ENCODE data around the gene CACNB4. TPM values are rescaled to one million over a fixed set of nuclear protein-coding genes. Genes with fewer than 3 reads are reported as not detected.

Gene CACNB4
- total RNA-seq, 1 experiment from 2014 or later = 1.00 TPM

DNA sequence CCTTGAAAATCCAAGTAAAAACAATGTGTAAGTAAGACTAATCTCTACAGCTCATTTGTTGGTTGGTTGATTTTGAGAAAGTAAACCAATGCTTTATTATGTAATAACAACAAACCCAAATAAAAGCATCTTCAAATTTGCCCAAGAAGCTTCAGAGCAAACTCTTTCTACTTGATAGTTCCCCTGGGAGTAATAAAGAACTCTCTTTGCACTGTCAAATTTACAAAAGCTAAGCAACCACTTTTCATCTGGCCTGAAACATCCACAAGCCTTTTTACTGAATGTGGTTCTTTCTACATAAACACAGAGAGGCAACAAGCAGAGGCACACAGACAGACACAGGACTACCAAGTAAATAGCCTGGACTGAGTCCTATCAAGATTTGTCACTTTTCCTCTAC lies 28.8 kb upstream of the CACNB4 start:
- 0 out of 2 replicates have a peak, but pooled peaks cover 7% of the 10 kb centered on the region for H3K4me1 ChIP-seq
- no peaks in the 10 kb centered on the region for H3K36me3 ChIP-seq (ENCODE audit: control insufficient read depth, insufficient read depth, low read length)
- Mint-ChIP-seq H3K36me3 (ENCODE audit: insufficient read depth, unreplicated experiment) (no peaks in the 10 kb centered on the region), H3K9me3 (ENCODE audit: unreplicated experiment) (no peaks in the 10 kb centered on the region), H3K27me3 (ENCODE audit: insufficient read depth, unreplicated experiment) (no peaks in the 10 kb centered on the region), H3K4me3 (ENCODE audit: unreplicated experiment) (no peak overlapping the region), H3K4me1 (ENCODE audit: low read depth, unreplicated experiment) (no peaks in the 10 kb centered on the region), H3K27ac (ENCODE audit: unreplicated experiment) (no peak overlapping the region)
- no peak overlapping the region for H3K4me3 ChIP-seq (ENCODE audit: low read depth, low read length)
- DNase-seq = no peak
- no peaks in the 10 kb centered on the region for H3K27me3 ChIP-seq (replicated peaks; ENCODE audit: control insufficient read depth, insufficient read depth, low read length)
- no TSS peak for BruUV-seq (replicated peaks)
- CTCF ChIA-PET = no interaction called here
- no peak for TF ChIP-seq CTCF (IDR thresholded peaks at IDR 0.05; ENCODE audit: insufficient read depth in 1 of 2, low read depth in 1 of 2, low read length in 1 of 2, severe bottlenecking in 1 of 2, unreplicated experiment in 1 of 2)
- POLR2A ChIA-PET = no interaction called here
- intact Hi-C loops (cut with micrococcal nuclease; ENCODE audit: unreplicated experiment) = no loop called here
- no peaks in the 10 kb centered on the region for H3K9me3 ChIP-seq

- POLR2A ChIA-PET = no interaction called here
- H3K27me3 Mint-ChIP-seq (ENCODE audit: insufficient read depth, unreplicated experiment) = no peaks in the 10 kb centered on the region
- no peaks in the 10 kb centered on the region for H3K9me3 Mint-ChIP-seq (ENCODE audit: unreplicated experiment)
- Histone ChIP-seq H3K4me1 (no peaks in the 10 kb centered on the region), H3K4me3 (ENCODE audit: low read depth, low read length) (no peak overlapping the region), H3K36me3 (ENCODE audit: control insufficient read depth, insufficient read depth, low read length) (no peaks in the 10 kb centered on the region), H3K9me3 (no peaks in the 10 kb centered on the region), H3K27me3 (replicated peaks; ENCODE audit: control insufficient read depth, insufficient read depth, low read length) (no peaks in the 10 kb centered on the region)
- H3K4me3 Mint-ChIP-seq (ENCODE audit: unreplicated experiment) = no peak overlapping the region
- no peak overlapping the region for H3K27ac Mint-ChIP-seq (ENCODE audit: unreplicated experiment)
- H3K36me3 Mint-ChIP-seq (ENCODE audit: insufficient read depth, unreplicated experiment) = no peaks in the 10 kb centered on the region
- intact Hi-C loops (cut with micrococcal nuclease; ENCODE audit: unreplicated experiment) = no loop called here
- peak; percentile 19 to 44 for DNase-seq
- no peaks in the 10 kb centered on the region for H3K4me1 Mint-ChIP-seq (ENCODE audit: low read depth, unreplicated experiment)
- CTCF ChIA-PET = no interaction called here
- TF ChIP-seq CTCF (IDR thresholded peaks at IDR 0.05; ENCODE audit: insufficient read depth in 1 of 2, low read depth in 1 of 2, low read length in 1 of 2, severe bottlenecking in 1 of 2, unreplicated experiment in 1 of 2) = no peak
- BruUV-seq (replicated peaks) = no TSS peak
These were observed 27.8 kb upstream of the CACNB4 start for GRCh38 chr2:152126664-152127063.

DNA sequence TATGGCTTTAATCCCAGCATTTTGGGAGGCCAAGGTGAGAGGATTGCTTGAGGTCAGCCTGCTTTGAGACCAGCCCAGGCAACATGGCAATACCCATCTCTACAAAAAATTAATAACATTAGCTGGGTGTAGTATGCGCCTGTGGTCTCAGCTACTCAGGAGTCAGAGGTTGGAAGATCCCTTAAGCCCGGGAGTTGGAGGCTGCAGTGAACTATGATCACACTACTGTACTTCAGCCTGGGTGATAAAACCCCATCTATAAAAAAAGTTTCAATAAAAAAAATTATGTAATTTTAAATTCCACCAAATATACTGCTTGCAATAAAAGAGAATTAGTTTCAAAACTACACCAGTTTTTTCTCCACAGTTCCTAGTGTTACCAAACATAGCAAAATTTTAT lies 23.3 kb upstream of the CACNB4 start:
- intact Hi-C loops (cut with micrococcal nuclease; ENCODE audit: unreplicated experiment) = no loop called here
- BruUV-seq (replicated peaks) = no TSS peak
- POLR2A ChIA-PET = no interaction called here
- Mint-ChIP-seq H3K4me3 (ENCODE audit: unreplicated experiment) (no peak overlapping the region), H3K36me3 (ENCODE audit: insufficient read depth, unreplicated experiment) (no peaks in the 10 kb centered on the region), H3K27ac (ENCODE audit: unreplicated experiment) (no peak overlapping the region), H3K27me3 (ENCODE audit: insufficient read depth, unreplicated experiment) (no peaks in the 10 kb centered on the region), H3K4me1 (ENCODE audit: low read depth, unreplicated experiment) (no peaks in the 10 kb centered on the region), H3K9me3 (ENCODE audit: unreplicated experiment) (no peaks in the 10 kb centered on the region)
- Histone ChIP-seq H3K4me3 (ENCODE audit: low read depth, low read length) (no peak overlapping the region), H3K4me1 (no peaks in the 10 kb centered on the region), H3K36me3 (ENCODE audit: control insufficient read depth, insufficient read depth, low read length) (no peaks in the 10 kb centered on the region), H3K9me3 (no peaks in the 10 kb centered on the region; the same call in 1 of the 2 replicates), H3K27me3 (replicated peaks; ENCODE audit: control insufficient read depth, insufficient read depth, low read length) (no peaks in the 10 kb centered on the region)
- CTCF ChIA-PET = no interaction called here
- no peak for DNase-seq
- TF ChIP-seq CTCF (IDR thresholded peaks at IDR 0.05; ENCODE audit: insufficient read depth in 1 of 2, low read depth in 1 of 2, low read length in 1 of 2, severe bottlenecking in 1 of 2, unreplicated experiment in 1 of 2) = no peak

Data from Caco-2 (cell line).